ENCODE measurements around the gene TNFSF13B. TPM values are rescaled to one million over a fixed set of nuclear protein-coding genes. Genes with fewer than 3 reads are reported as not detected.

TNFSF13B gene
- total RNA-seq, 1 experiment from 2014 or later = 1.4 TPM

DNA sequence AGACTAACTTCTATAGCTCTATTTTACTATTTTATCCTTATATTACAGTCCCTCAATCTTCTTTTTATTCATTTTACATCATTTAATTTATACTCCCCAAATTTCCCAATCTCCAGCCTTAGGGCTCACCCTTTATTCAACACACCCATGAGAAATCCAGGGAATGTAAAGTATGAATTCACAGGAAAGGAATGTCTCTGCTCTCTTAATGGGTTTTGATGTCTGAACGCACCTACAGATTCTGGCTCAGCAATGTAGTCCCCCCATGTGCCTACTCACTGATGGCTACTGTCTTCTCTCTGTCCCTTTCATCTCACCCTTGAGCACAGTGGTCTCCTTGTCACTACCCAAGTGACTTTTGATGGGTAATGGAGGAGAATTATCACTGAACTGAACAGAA lies 32.8 kb downstream of the TNFSF13B start:
- ChIA-PET CTCF (no interaction called here), POLR2A (no interaction called here)
- no peak for DNase-seq (ENCODE audit: low read depth, low spot score)
- BruUV-seq (replicated peaks) = no TSS peak
- no peaks in the 10 kb centered on the region for H3K27me3 ChIP-seq (ENCODE audit: control insufficient read depth, insufficient read depth, low read length)
- intact Hi-C loops (cut with micrococcal nuclease; ENCODE audit: unreplicated experiment) = no loop called here
- TF ChIP-seq POLR2AphosphoS5 (IDR thresholded peaks at IDR 0.05; ENCODE audit: low read depth, low read length) (no peak), TCF7L2 (IDR thresholded peaks at IDR 0.05; ENCODE audit: low read depth, low read length) (no peak), SIN3A (IDR thresholded peaks at IDR 0.05; ENCODE audit: borderline replicate concordance, insufficient read depth, low read depth, low read length) (no peak)
- TF ChIP-seq, protein P1, sequence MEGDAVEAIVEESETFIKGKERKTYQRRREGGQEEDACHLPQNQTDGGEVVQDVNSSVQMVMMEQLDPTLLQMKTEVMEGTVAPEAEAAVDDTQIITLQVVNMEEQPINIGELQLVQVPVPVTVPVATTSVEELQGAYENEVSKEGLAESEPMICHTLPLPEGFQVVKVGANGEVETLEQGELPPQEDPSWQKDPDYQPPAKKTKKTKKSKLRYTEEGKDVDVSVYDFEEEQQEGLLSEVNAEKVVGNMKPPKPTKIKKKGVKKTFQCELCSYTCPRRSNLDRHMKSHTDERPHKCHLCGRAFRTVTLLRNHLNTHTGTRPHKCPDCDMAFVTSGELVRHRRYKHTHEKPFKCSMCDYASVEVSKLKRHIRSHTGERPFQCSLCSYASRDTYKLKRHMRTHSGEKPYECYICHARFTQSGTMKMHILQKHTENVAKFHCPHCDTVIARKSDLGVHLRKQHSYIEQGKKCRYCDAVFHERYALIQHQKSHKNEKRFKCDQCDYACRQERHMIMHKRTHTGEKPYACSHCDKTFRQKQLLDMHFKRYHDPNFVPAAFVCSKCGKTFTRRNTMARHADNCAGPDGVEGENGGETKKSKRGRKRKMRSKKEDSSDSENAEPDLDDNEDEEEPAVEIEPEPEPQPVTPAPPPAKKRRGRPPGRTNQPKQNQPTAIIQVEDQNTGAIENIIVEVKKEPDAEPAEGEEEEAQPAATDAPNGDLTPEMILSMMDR (IDR thresholded peaks at IDR 0.05) = no peak
- TF ChIP-seq, protein P2, sequence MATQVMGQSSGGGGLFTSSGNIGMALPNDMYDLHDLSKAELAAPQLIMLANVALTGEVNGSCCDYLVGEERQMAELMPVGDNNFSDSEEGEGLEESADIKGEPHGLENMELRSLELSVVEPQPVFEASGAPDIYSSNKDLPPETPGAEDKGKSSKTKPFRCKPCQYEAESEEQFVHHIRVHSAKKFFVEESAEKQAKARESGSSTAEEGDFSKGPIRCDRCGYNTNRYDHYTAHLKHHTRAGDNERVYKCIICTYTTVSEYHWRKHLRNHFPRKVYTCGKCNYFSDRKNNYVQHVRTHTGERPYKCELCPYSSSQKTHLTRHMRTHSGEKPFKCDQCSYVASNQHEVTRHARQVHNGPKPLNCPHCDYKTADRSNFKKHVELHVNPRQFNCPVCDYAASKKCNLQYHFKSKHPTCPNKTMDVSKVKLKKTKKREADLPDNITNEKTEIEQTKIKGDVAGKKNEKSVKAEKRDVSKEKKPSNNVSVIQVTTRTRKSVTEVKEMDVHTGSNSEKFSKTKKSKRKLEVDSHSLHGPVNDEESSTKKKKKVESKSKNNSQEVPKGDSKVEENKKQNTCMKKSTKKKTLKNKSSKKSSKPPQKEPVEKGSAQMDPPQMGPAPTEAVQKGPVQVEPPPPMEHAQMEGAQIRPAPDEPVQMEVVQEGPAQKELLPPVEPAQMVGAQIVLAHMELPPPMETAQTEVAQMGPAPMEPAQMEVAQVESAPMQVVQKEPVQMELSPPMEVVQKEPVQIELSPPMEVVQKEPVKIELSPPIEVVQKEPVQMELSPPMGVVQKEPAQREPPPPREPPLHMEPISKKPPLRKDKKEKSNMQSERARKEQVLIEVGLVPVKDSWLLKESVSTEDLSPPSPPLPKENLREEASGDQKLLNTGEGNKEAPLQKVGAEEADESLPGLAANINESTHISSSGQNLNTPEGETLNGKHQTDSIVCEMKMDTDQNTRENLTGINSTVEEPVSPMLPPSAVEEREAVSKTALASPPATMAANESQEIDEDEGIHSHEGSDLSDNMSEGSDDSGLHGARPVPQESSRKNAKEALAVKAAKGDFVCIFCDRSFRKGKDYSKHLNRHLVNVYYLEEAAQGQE (IDR thresholded peaks at IDR 0.05; ENCODE audit: insufficient read depth in 1 of 2, low read depth in 2 of 2, low read length in 1 of 2) = no peak
- no peaks in the 10 kb centered on the region for H3K36me3 ChIP-seq (ENCODE audit: control insufficient read depth, insufficient read depth, low read length)
- H3K4me3 ChIP-seq (ENCODE audit: low read depth in 2 of 2, low read length in 2 of 2) = no peak overlapping the region
- ATAC-seq = no peak
- H3K9me3 ChIP-seq (ENCODE audit: control insufficient read depth, insufficient read depth, low read depth, low read length) = no peaks in the 10 kb centered on the region
- H3K4me1 ChIP-seq (ENCODE audit: control insufficient read depth, insufficient read depth, low read length) = no peaks in the 10 kb centered on the region
- in situ Hi-C loops (cut with HindIII; ENCODE audit: low pct_unique_long_range_greater_than_20kb, low sequenced_read_pairs) = no loop called here
- H3K27ac ChIP-seq (ENCODE audit: low read length) = no peak overlapping the region

DNA sequence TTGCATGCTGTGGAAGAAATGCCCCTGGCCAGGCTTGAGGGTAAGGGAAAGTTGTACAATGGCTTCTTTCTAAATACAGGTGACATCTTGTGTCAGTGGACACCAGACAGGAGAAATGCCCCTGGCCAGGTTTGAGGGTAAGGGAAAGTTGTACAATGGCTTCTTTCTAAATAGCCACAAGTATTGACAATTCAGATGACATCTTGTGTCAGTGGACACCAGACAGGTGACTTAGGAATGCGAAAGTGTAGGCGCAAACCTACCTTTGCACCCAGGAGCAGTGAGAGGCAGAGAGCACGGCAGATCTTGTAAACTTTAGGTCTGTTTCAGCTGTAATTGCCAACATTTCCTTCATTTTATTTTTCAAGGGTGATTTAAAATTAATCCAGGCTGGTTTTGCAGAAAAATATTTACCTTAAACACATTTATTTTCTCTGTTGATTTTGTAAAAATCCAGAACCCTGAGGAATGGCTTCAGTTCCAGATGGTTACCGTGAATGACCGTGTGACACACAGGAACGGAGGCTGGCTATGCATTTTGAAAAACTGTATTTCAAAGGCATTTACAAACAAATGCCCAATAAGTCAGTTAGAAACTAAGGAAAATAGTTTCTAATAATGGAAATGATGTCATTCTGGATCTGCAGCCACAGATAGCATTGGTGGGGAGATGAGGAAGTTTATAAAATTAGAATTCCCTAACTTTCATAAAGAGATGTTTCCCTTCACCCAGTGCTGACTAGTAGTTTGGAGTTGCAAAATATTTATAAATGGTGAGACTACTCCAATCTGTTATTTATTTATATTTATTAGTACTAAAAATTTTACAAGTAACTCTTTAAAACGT lies 34.9 kb downstream of the TNFSF13B start:
- Histone ChIP-seq H3K27ac (ENCODE audit: low read length) (no peak overlapping the region), H3K36me3 (ENCODE audit: control insufficient read depth, insufficient read depth, low read length) (no peaks in the 10 kb centered on the region), H3K9me3 (ENCODE audit: control insufficient read depth, insufficient read depth, low read depth, low read length) (no peaks in the 10 kb centered on the region), H3K4me1 (ENCODE audit: control insufficient read depth, insufficient read depth, low read length) (no peaks in the 10 kb centered on the region), H3K4me3 (ENCODE audit: low read depth in 2 of 2, low read length in 2 of 2) (no peak overlapping the region), H3K27me3 (ENCODE audit: control insufficient read depth, insufficient read depth, low read length) (no peaks in the 10 kb centered on the region)
- ChIA-PET POLR2A (no interaction called here), CTCF (no interaction called here)
- BruUV-seq (replicated peaks) = no TSS peak
- TF ChIP-seq, protein P2 (IDR thresholded peaks at IDR 0.05; ENCODE audit: insufficient read depth in 1 of 2, low read depth in 2 of 2, low read length in 1 of 2) = no peak
- TF ChIP-seq, protein P1 (IDR thresholded peaks at IDR 0.05) = no peak
- TF ChIP-seq TCF7L2 (IDR thresholded peaks at IDR 0.05; ENCODE audit: low read depth, low read length) = no peak
- TF ChIP-seq POLR2AphosphoS5 (IDR thresholded peaks at IDR 0.05; ENCODE audit: low read depth, low read length) = no peak
- no peak for TF ChIP-seq SIN3A (IDR thresholded peaks at IDR 0.05; ENCODE audit: borderline replicate concordance, insufficient read depth, low read depth, low read length)
- DNase-seq (ENCODE audit: low read depth, low spot score) (no peak), ATAC-seq (no peak)
- in situ Hi-C loops (cut with HindIII; ENCODE audit: low pct_unique_long_range_greater_than_20kb, low sequenced_read_pairs) = no loop called here
- intact Hi-C loops (cut with micrococcal nuclease; ENCODE audit: unreplicated experiment) = no loop called here
